ENCODE results near the gene ABCB9. TPM values are rescaled to one million over a fixed set of nuclear protein-coding genes. Genes with fewer than 3 reads are reported as not detected.

Gene ABCB9
- total RNA-seq, 4 donors from 2014 or later, result 2.0 to 8.6 (median 6.1) TPM

- intact Hi-C loops (cut with DNase I; ENCODE audit: low total_unique reads), result no loop called here
Observed at GRCh38 chr12:122948605-122949004, 17.7 kb downstream of the ABCB9 start.

GRCh38 chr12:122947352-122947792 lies 18.9 kb downstream of the ABCB9 start:
- peak overlapping the region; percentile 64 to 65 for H3K27ac ChIP-seq
- no peaks in the 10 kb centered on the region for H3K36me3 ChIP-seq
- no peak overlapping the region for H3K4me3 ChIP-seq
- DNase-seq, result peak in 1 of 2 donors; percentile 44
- H3K9me3 ChIP-seq, result no peaks in the 10 kb centered on the region
- no peaks in the 10 kb centered on the region for H3K27me3 ChIP-seq
- no peak for TF ChIP-seq CTCF (IDR thresholded peaks at IDR 0.05)
- TF ChIP-seq POLR2A (IDR thresholded peaks at IDR 0.05), result no peak
- intact Hi-C loops (cut with DNase I; ENCODE audit: low total_unique reads), result no loop called here
- H3K4me1 ChIP-seq, result no peaks in the 10 kb centered on the region

More at GRCh38 chr12:122948605-122949004, 17.7 kb downstream of the ABCB9 start:
- no peak overlapping the region for H3K4me3 ChIP-seq
- no peaks in the 10 kb centered on the region for H3K27me3 ChIP-seq
- H3K36me3 ChIP-seq, result no peaks in the 10 kb centered on the region
- DNase-seq, result no peak
- no peak for TF ChIP-seq POLR2A (IDR thresholded peaks at IDR 0.05)
- TF ChIP-seq CTCF (IDR thresholded peaks at IDR 0.05), result no peak
- no peaks in the 10 kb centered on the region for H3K4me1 ChIP-seq
- no peaks in the 10 kb centered on the region for H3K9me3 ChIP-seq
- H3K27ac ChIP-seq, result peak overlapping the region in 1 of 2 donors; percentile 64

- peak; percentile 60 to 73 for DNase-seq
- Histone ChIP-seq H3K9me3 (no peaks in the 10 kb centered on the region), H3K36me3 (no peaks in the 10 kb centered on the region), H3K27me3 (no peaks in the 10 kb centered on the region), H3K4me3 (no peak overlapping the region), H3K4me1 (no peaks in the 10 kb centered on the region), H3K27ac (peak overlapping the region; percentile 64 to 65)
- no peak for TF ChIP-seq CTCF (IDR thresholded peaks at IDR 0.05)
- no peak for TF ChIP-seq POLR2A (IDR thresholded peaks at IDR 0.05)
- intact Hi-C loops (cut with DNase I; ENCODE audit: low total_unique reads), result no loop called here
Observed at GRCh38 chr12:122946690-122947341, 19.4 kb downstream of the ABCB9 start.

- Histone ChIP-seq H3K27me3 (no peaks in the 10 kb centered on the region), H3K4me1 (no peaks in the 10 kb centered on the region), H3K27ac (peak overlapping the region; percentile 7 to 68), H3K36me3 (no peaks in the 10 kb centered on the region), H3K9me3 (no peaks in the 10 kb centered on the region), H3K4me3 (no peak overlapping the region)
- TF ChIP-seq CTCF (IDR thresholded peaks at IDR 0.05), result no peak
- no peak for TF ChIP-seq POLR2A (IDR thresholded peaks at IDR 0.05)
- no peak for DNase-seq
- intact Hi-C loops (cut with DNase I; ENCODE audit: low total_unique reads), result no loop called here
Observed at GRCh38 chr12:122944605-122945592, 21.4 kb downstream of the ABCB9 start.

GRCh38 chr12:122943196-122943595 lies 23.1 kb downstream of the ABCB9 start:
- H3K27ac ChIP-seq, result peak overlapping the region; percentile 38 to 68
- H3K9me3 ChIP-seq, result no peaks in the 10 kb centered on the region
- no peak overlapping the region for H3K4me3 ChIP-seq
- no peaks in the 10 kb centered on the region for H3K4me1 ChIP-seq
- no peak for TF ChIP-seq CTCF (IDR thresholded peaks at IDR 0.05)
- no peak for TF ChIP-seq POLR2A (IDR thresholded peaks at IDR 0.05)
- intact Hi-C loops (cut with DNase I; ENCODE audit: low total_unique reads), result no loop called here
- no peaks in the 10 kb centered on the region for H3K36me3 ChIP-seq
- no peaks in the 10 kb centered on the region for H3K27me3 ChIP-seq
- DNase-seq, result no peak

All from uterus (tissue), 4 donors.